K562 (cell line): ENCODE data around the gene PCDH9. TPM values are rescaled to one million over a fixed set of nuclear protein-coding genes. Genes with fewer than 3 reads are reported as not detected.
A peak's percentile ranks its signal among the peaks of the same experiment; 100 is the strongest.

Experiments
- ATAC-seq: fragments of 200-7000 bp; cut with Tn5 transposase; 3 replicates; pipeline ENCODE4 v1.9.1; 2020; ENCODE audit warnings: moderate library complexity
- BruUV-seq: library from RNA; stranded (reverse); fragments of 400-500 nt; replicated peaks from 2 replicates; lab custom pipeline; 2021; lab: Mats Ljungman, UMichigan
- CTCF ChIA-PET: fragments of 300-600 bp; formaldehyde crosslinking; extraction: SDS; loops from one replicate; lab custom pipeline; 2021; ENCODE audit warnings: low intra/inter-chr PET ratio; lab: Yijun Ruan, JAX
- POLR2A ChIA-PET: fragments of 300-600, 350-650 bp; sonication (Branson Sonifier 250); formaldehyde crosslinking; extraction: SDS; loops from one replicate; lab custom pipeline; 2021; ENCODE audit warnings: antibody characterized with exemption, inconsistent platforms; lab: Yijun Ruan, JAX
- DNase-seq, 4 experiments: peaks; one replicate each; pipeline versions ENCODE4 v3.0.0 to v3.0.0-alpha.2; 2011 to 2018; ENCODE audit warnings: low spot score in 3 of 4, mixed read lengths in 3 of 4; ENCODE audit errors: extremely low read depth in 1 of 4
- FAIRE-seq: peaks from 2 replicates; lab custom pipeline; 2011; peaks lifted over from hg19 to GRCh38; lab: Jason Lieb, UNC
- H2AFZ ChIP-seq: 2 replicates; pipeline ENCODE4 v1.6.0; 2011; ENCODE audit warnings: low read depth, low read length, control low read depth, inconsistent platforms
- H3K27ac ChIP-seq: fragments of 200-600 bp; 3 replicates; pipeline ENCODE4 v1.8.0; 2011; ENCODE audit warnings: low read depth, mild to moderate bottlenecking, control low read depth, inconsistent platforms, low read length, moderate library complexity, mixed read lengths; ENCODE audit errors: extremely low read depth
- H3K27me3 ChIP-seq, 2 experiments: fragments of 300-600 bp in 1 of 2; 2 replicates in 1 of 2; 3 replicates in 1 of 2; pipeline versions ENCODE4 v1.6.0 to v1.8.0; 2011; ENCODE audit warnings: inconsistent platforms in 2 of 2, low read length in 2 of 2, mild to moderate bottlenecking in 1 of 2, mixed read lengths in 1 of 2, moderate library complexity in 1 of 2; ENCODE audit not compliant: control insufficient read depth in 2 of 2, insufficient read depth in 2 of 2
- H3K36me3 ChIP-seq: fragments of 300-600 bp; 3 replicates; pipeline ENCODE4 v1.8.0; 2011; ENCODE audit warnings: mild to moderate bottlenecking, low read length, inconsistent platforms; ENCODE audit not compliant: control insufficient read depth, insufficient read depth
- H3K4me1 ChIP-seq, 2 experiments: fragments of 200-600 bp in 1 of 2; replicated peaks in 1 of 2; 2 replicates in 1 of 2; 3 replicates in 1 of 2; pipeline versions ENCODE4 v1.5.1 to v1.8.0; 2011; ENCODE audit warnings: inconsistent platforms in 2 of 2, low read length in 2 of 2, mild to moderate bottlenecking in 1 of 2, mixed read lengths in 1 of 2, moderate library complexity in 1 of 2; ENCODE audit not compliant: control insufficient read depth in 2 of 2, insufficient read depth in 2 of 2
- H3K4me2 ChIP-seq: 2 replicates; pipeline ENCODE4 v1.6.1; 2011; ENCODE audit warnings: low read length, control low read depth, inconsistent platforms, mixed read lengths; ENCODE audit not compliant: insufficient read depth
- H3K4me3 ChIP-seq: fragments of 200-600 bp; sonication (generic), shearing (Covaris generic); 2 replicates; pipeline ENCODE4 v1.5.1; 2016; ENCODE audit warnings: control low read depth, inconsistent platforms
- H3K79me2 ChIP-seq: fragments of 200-600 bp; 3 replicates; pipeline ENCODE4 v1.8.0; 2011; ENCODE audit warnings: low read length, inconsistent platforms; ENCODE audit not compliant: control insufficient read depth, insufficient read depth
- H3K9ac ChIP-seq, 2 experiments: 2 replicates each; pipeline versions ENCODE4 v1.6.0 to v1.6.1; 2011; ENCODE audit warnings: low read depth in 2 of 2, low read length in 2 of 2, control low read depth in 1 of 2, inconsistent platforms in 1 of 2, mild to moderate bottlenecking in 1 of 2, mixed read lengths in 1 of 2; ENCODE audit not compliant: insufficient read depth in 1 of 2
- H3K9me1 ChIP-seq: one replicate; pipeline ENCODE4 v1.6.0; 2011; ENCODE audit warnings: inconsistent platforms, mild to moderate bottlenecking, low read length, moderate library complexity; ENCODE audit not compliant: control insufficient read depth, insufficient read depth
- H3K9me3 ChIP-seq: replicated peaks from 2 replicates; pipeline ENCODE4 v1.5.1; 2011; ENCODE audit warnings: low read depth, low read length, inconsistent platforms; ENCODE audit not compliant: control insufficient read depth, insufficient read depth
- H4K20me1 ChIP-seq: replicated peaks from 2 replicates; pipeline ENCODE4 v1.6.1; 2011; ENCODE audit warnings: low read length, inconsistent platforms, mixed read lengths; ENCODE audit not compliant: control insufficient read depth, insufficient read depth
- CHD2 ChIP-seq: IDR thresholded peaks from 2 replicates; pipeline ENCODE4 v1.6.1; 2011; ENCODE audit warnings: low read depth, low read length
- CXXC5 ChIP-seq: fragments of 250-450 bp; sonication (Bioruptor Pico); IDR thresholded peaks from 2 replicates; pipeline ENCODE4 v1.8.0; 2022; ENCODE audit warnings: inconsistent platforms, mild to moderate bottlenecking, moderate library complexity
- ETV1 ChIP-seq: fragments of 450-650 bp; conservative IDR thresholded peaks from 2 replicates; pipeline ENCODE4 v1.6.1; 2016; ENCODE audit warnings: missing genetic modification characterization, control low read depth, low read depth, missing compliant biosample characterization
- GABPA ChIP-seq: fragments of 200-800 bp; sonication (Bioruptor generic); conservative IDR thresholded peaks from 2 replicates; pipeline ENCODE4 v1.6.1; 2016; ENCODE audit warnings: low read depth, missing genetic modification characterization, missing compliant biosample characterization
- NR2C1 ChIP-seq, 2 experiments: fragments of 450-650 bp; IDR thresholded peaks; 2 replicates each; pipeline ENCODE4 v1.6.1; 2017; ENCODE audit warnings: mild to moderate bottlenecking in 2 of 2, antibody characterized with exemption in 1 of 2, inconsistent platforms in 1 of 2, missing compliant biosample characterization in 1 of 2, missing genetic modification characterization in 1 of 2
- PBX2 ChIP-seq, 2 experiments: IDR thresholded peaks in 1 of 2; conservative IDR thresholded peaks in 1 of 2; 2 replicates each; pipeline ENCODE4 v1.6.1; 2016; ENCODE audit warnings: low read depth in 2 of 2, mild to moderate bottlenecking in 1 of 2, missing compliant biosample characterization in 1 of 2, missing genetic modification characterization in 1 of 2, moderate library complexity in 1 of 2
- PKNOX1 ChIP-seq: fragments of 450-650 bp; IDR thresholded peaks from 2 replicates; pipeline ENCODE4 v1.6.1; 2016
- PYGO2 ChIP-seq: fragments of 450-650 bp; IDR thresholded peaks from 2 replicates; pipeline ENCODE4 v1.6.1; 2016; ENCODE audit warnings: mild to moderate bottlenecking, missing genetic modification characterization, moderate library complexity, missing compliant biosample characterization
- RBFOX2 ChIP-seq: fragments of 200-400 bp; formaldehyde crosslinking; IDR thresholded peaks from 2 replicates; pipeline ENCODE4 v1.6.1; 2017; ENCODE audit warnings: low read depth, mild to moderate bottlenecking, low read length, moderate library complexity
- RCOR1 ChIP-seq, 2 experiments: IDR thresholded peaks; 2 replicates each; pipeline ENCODE4 v1.6.1; 2012; ENCODE audit warnings: low read depth in 2 of 2, low read length in 2 of 2, borderline replicate concordance in 1 of 2, improper control_type of control experiment in 1 of 2
- SMAD3 ChIP-seq: fragments of 450-650 bp; formaldehyde crosslinking; conservative IDR thresholded peaks from 2 replicates; pipeline ENCODE4 v1.4.0; 2020; ENCODE audit warnings: mild to moderate bottlenecking
- SMAD4 ChIP-seq: fragments of 250-450 bp; sonication (Bioruptor Pico); conservative IDR thresholded peaks from 2 replicates; pipeline ENCODE4 v1.8.0; 2021; ENCODE audit warnings: inconsistent platforms, mild to moderate bottlenecking, moderate library complexity
- THRAP3 ChIP-seq: fragments of 450-650 bp; IDR thresholded peaks from 2 replicates; pipeline ENCODE4 v1.6.1; 2016; ENCODE audit warnings: mild to moderate bottlenecking, inconsistent platforms, borderline replicate concordance
- ZBTB34 ChIP-seq: fragments of 250-450 bp; sonication (Bioruptor Pico); IDR thresholded peaks from 2 replicates; pipeline ENCODE4 v1.8.0; 2021; ENCODE audit warnings: mild to moderate bottlenecking, moderate library complexity
- ZNF274 ChIP-seq: IDR thresholded peaks from 2 replicates; pipeline ENCODE4 v1.6.1; 2011; ENCODE audit warnings: low read depth, mild to moderate bottlenecking, low read length, moderate library complexity, borderline replicate concordance
- WGBS: fragments of 100-300 bp; shearing (Covaris generic); methylation state at CpG from one replicate; pipeline ENCODE4 v1.1.6; 2016; ENCODE audit warnings: low coverage, mixed read lengths; ENCODE audit not compliant: insufficient coverage; ENCODE audit errors: missing lambda C conversion rate; 5-methylcytosine and 5-hydroxymethylcytosine counted together
- in situ Hi-C: fragments of 300-500 bp; cut with MboI; formaldehyde crosslinking; loops from 4 replicates; pipeline ENCODE4 v1.15.0; 2018; ENCODE audit warnings: inconsistent platforms, mixed read lengths
- intact Hi-C: fragments of 100-400 bp; cut with micrococcal nuclease; formaldehyde crosslinking; loops from 2 replicates; pipeline ENCODE4 v1.14.2; 2022
- polyA plus RNA-seq, 8 experiments: library from polyadenylated mRNA; depleted of rRNA in 4 of 8; stranded (reverse) in 5 of 8; unstranded in 3 of 8; fragments of >200 nt; fragmentation: Nextera tagmentation in 2 of 8; fragmentation: Illumina TruSeq in 1 of 8; extraction: Ambion mirVana in 2 of 8; extraction: Trizol in 1 of 8; gene quantifications; 2 replicates each; pipeline versions ENCODE4 v1.2.1 to v1.2.3, GENCODE V29; 2011 to 2014; ENCODE audit warnings: inconsistent platforms in 1 of 8, missing spikeins in 1 of 8
- total RNA-seq, 7 experiments: library from RNA; depleted of rRNA in 6 of 7; stranded (reverse); fragments of >200 nt in 6 of 7; fragmentation: Illumina TruSeq in 2 of 7; extraction: Trizol in 2 of 7; gene quantifications; 2 replicates each; pipeline versions ENCODE4 v1.2.1 to v1.2.3, GENCODE V29; 2011 to 2021; ENCODE audit warnings: low replicate concordance in 1 of 7

The PCDH9 gene
- total and polyA plus RNA-seq, 9 of the 15 experiments (the other 6 are each of a cell fraction or from before 2014, with no cell fraction given): 1.1 to 6.7 (median 4.9) TPM

DNA sequence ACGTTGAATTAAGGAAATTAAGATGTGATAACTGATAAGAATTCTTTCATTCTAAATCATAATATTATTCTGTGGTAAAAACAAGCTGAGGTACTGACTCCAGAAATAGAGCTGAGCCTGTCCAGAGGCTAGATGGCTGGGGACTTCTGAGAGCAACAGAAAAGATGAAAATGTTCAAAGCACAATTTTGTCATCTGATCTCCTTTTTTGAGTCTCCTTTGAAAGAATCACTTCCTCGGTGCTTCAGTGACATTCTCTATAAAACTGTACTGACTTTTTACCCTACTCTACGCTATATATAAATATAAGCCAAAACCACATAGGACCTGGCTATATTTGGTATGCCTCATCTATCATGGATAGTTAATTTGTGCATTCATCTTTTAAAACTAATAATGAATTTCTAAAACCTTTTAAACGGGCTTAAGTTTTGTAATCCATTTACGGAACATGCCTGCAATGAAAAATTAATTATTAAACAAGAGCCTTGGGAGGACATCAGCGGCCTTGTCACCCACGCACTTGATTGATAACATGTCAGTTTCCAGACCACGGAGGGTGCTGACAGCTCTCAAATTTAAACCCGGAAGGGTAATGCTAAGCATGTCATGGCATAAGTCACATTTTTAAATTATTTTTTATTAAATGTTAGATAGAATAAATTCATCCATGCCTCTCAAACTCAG lies 235.5 kb downstream of the PCDH9 start:
- WGBS: 18% methylated on average over 9 of the region's 9 CpGs
- no peaks in the 10 kb centered on the region for H4K20me1 ChIP-seq
- no peaks in the 10 kb centered on the region for H3K79me2 ChIP-seq
- H3K36me3 ChIP-seq: no peaks in the 10 kb centered on the region
- CTCF ChIA-PET: no interaction called here
- POLR2A ChIA-PET: interaction anchor here (0.5 kb wide), 1 partner anchor 1146 kb away, joined by 3 read pairs; no protein-coding TSS in a partner anchor
- in situ Hi-C loops: no loop called here
- DNase-seq (peak in 1 of 4 experiments; percentile 14), ATAC-seq (peak; percentile 73), FAIRE-seq (no peak)
- no peak overlapping the region; the same call in 1 of the 2 replicates for H3K4me3 ChIP-seq
- no peaks in the 10 kb centered on the region for H3K27me3 ChIP-seq
- H3K27ac ChIP-seq: no peak overlapping the region
- H3K4me1 ChIP-seq: peaks cover 0 to 8% of the 10 kb centered on the region in 2 experiments; a peak in 2 of 5 replicates
- no peaks in the 10 kb centered on the region for H3K9me3 ChIP-seq
- H3K4me2 ChIP-seq: peak overlapping the region; percentile 68; the same call in 1 of the 2 replicates
- H2AFZ ChIP-seq: peak overlapping the region; percentile 40
- no TSS peak for BruUV-seq
- no peaks in the 10 kb centered on the region for H3K9me1 ChIP-seq
- H3K9ac ChIP-seq: peak overlapping the region in 1 of 2 experiments; percentile 25; a peak in 1 of 4 replicates
- intact Hi-C loops: no loop called here
- no peak for TF ChIP-seq PBX2 (CRISPR knock-in tag; IDR thresholded peaks at IDR 0.05; ENCODE audit: low read depth)
- TF ChIP-seq PBX2 (tag; conservative IDR thresholded peaks at IDR 0.05; ENCODE audit: low read depth): peak; percentile 93
- peak; percentile 79 for TF ChIP-seq PKNOX1
- no peak for TF ChIP-seq ETV1 (tag)
- TF ChIP-seq GABPA: no peak
- no peak for TF ChIP-seq SMAD4 (CRISPR knock-in tag)
- no peak for TF ChIP-seq ZNF274
- TF ChIP-seq CHD2: no peak
- no peak for TF ChIP-seq NR2C1 (IDR thresholded peaks at IDR 0.05)
- no peak for TF ChIP-seq NR2C1 (tag; IDR thresholded peaks at IDR 0.05)
- no peak for TF ChIP-seq RBFOX2
- no peak for TF ChIP-seq THRAP3
- TF ChIP-seq ZBTB34 (CRISPR knock-in tag): no peak
- no peak for TF ChIP-seq PYGO2 (tag)
- TF ChIP-seq SMAD3 (CRISPR knock-in tag): no peak
- TF ChIP-seq CXXC5 (CRISPR knock-in tag): peak; percentile 52
- no peak for TF ChIP-seq RCOR1 (IDR thresholded peaks at IDR 0.05; ENCODE audit: borderline replicate concordance in 1 of 2, low read depth in 2 of 2, low read length in 2 of 2)
